Left lung (tissue), 10 donors: Measurements from ENCODE around the gene CDH2. TPM values are rescaled to one million over a fixed set of nuclear protein-coding genes. Genes with fewer than 3 reads are reported as not detected.

Source experiments
- ATAC-seq: fragments of 200-7000 bp; cut with Tn5 transposase; one replicate; pipeline ENCODE4 v1.9.1; 2020; ENCODE audit warnings: moderate library complexity
- DNase-seq, 4 donors: peaks; one replicate each; pipeline ENCODE4 v3.0.0-alpha.2; 2013 to 2020
- H3K27ac ChIP-seq, 2 donors: fragments of 200-600 bp; sonication (generic) in 1 of 2; one replicate each; pipeline versions ENCODE4 v1.5.0 to v1.8.0; 2020 to 2021
- H3K27me3 ChIP-seq, 2 donors: fragments of 200-600 bp; sonication (generic) in 1 of 2; one replicate each; pipeline versions ENCODE4 v1.5.0 to v1.8.0; 2020 to 2021
- H3K36me3 ChIP-seq, 2 donors: fragments of 200-600 bp; sonication (generic) in 1 of 2; one replicate each; pipeline versions ENCODE4 v1.5.0 to v1.8.0; 2020 to 2021
- H3K4me1 ChIP-seq, 2 donors: fragments of 200-600 bp; one replicate each; pipeline ENCODE4 v1.8.0; 2021
- H3K4me3 ChIP-seq, 2 donors: fragments of 200-600 bp; sonication (generic) in 1 of 2; one replicate each; pipeline versions ENCODE4 v1.5.0 to v1.8.0; 2020 to 2021; ENCODE audit warnings: mild to moderate bottlenecking in 1 of 2
- H3K9me3 ChIP-seq, 2 donors: fragments of 200-600 bp; sonication (generic) in 1 of 2; one replicate each; pipeline versions ENCODE4 v1.5.0 to v1.8.0; 2020 to 2021
- CTCF ChIP-seq, 2 donors: fragments of 200-600 bp; sonication (generic) in 1 of 2; IDR thresholded peaks; one replicate each; pipeline versions ENCODE4 v1.5.0 to v1.8.0; 2021; ENCODE audit warnings: antibody characterized with exemption in 2 of 2
- intact Hi-C, 2 donors: fragments of 100-400 bp; cut with DNase I; formaldehyde crosslinking; loops; one replicate each; pipeline versions ENCODE4 v1.11.2 to v1.14.2; 2022
- polyA plus RNA-seq, 6 donors: library from polyadenylated mRNA; unstranded; fragments of 120-200 nt; gene quantifications; one replicate each; pipeline ENCODE4 v1.2.1, GENCODE V29; 2013; ENCODE audit not compliant: insufficient read length in 6 of 6
- total RNA-seq, 2 donors: library from RNA; stranded (reverse); fragmentation: NEBNext Ultra II Directional; extraction: Animal tissue kit (Norgen Biotek cat#: 25700); gene quantifications; one replicate each; pipeline ENCODE4 v1.2.1, GENCODE V29; 2021
- donor health status: DM: no; HTN: yes; CAD: no.
- donor health status: DM: no; HTN: no; CAD: no.

CDH2 gene
- total and polyA plus RNA-seq, 8 donors, result 1.6 to 15.0 (median 7.0) TPM

GRCh38 chr18:28032177-28032576 lies 144.8 kb downstream of the CDH2 start:
- Histone ChIP-seq H3K27ac (no peak overlapping the region), H3K9me3 (no peaks in the 10 kb centered on the region), H3K4me1 (no peaks in the 10 kb centered on the region), H3K27me3 (no peaks in the 10 kb centered on the region), H3K4me3 (no peak overlapping the region), H3K36me3 (no peaks in the 10 kb centered on the region)
- DNase-seq (no peak), ATAC-seq (no peak)
- no peak for TF ChIP-seq CTCF (IDR thresholded peaks at IDR 0.05)
- intact Hi-C loops, result no loop called here

GRCh38 chr18:28030458-28030857 lies 146.5 kb downstream of the CDH2 start:
- Histone ChIP-seq H3K4me3 (no peak overlapping the region), H3K27me3 (no peaks in the 10 kb centered on the region), H3K27ac (no peak overlapping the region), H3K9me3 (no peaks in the 10 kb centered on the region), H3K36me3 (no peaks in the 10 kb centered on the region), H3K4me1 (no peaks in the 10 kb centered on the region)
- DNase-seq, result no peak
- TF ChIP-seq CTCF (IDR thresholded peaks at IDR 0.05), result no peak
- intact Hi-C loops, result no loop called here
- ATAC-seq, result no peak

DNA sequence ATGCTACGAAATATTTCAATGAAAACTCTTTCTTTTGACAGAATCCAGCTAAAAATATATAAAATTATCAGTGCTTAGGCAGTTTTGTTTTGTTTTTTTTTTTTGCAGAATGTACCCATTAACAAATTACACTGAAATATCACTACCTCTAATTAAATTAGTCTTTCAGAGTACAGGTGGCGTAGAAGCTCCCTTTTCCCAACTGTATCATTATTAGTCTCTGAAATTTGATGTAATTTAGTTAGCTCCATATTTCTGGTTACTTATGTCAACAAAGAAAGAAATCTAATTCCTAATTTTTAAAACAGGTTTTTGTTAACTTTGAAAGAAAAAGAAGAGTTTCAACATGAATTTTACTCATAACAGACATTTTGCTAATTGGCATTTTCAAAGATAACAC lies 149.2 kb downstream of the CDH2 start:
- H3K27ac ChIP-seq, result no peak overlapping the region
- DNase-seq, result no peak
- TF ChIP-seq CTCF (IDR thresholded peaks at IDR 0.05), result no peak

GRCh38 chr18:28019425-28020108 lies 157.4 kb downstream of the CDH2 start:
- intact Hi-C loops, result no loop called here
- Histone ChIP-seq H3K9me3 (no peaks in the 10 kb centered on the region), H3K27ac (no peak overlapping the region), H3K27me3 (no peaks in the 10 kb centered on the region), H3K4me3 (no peak overlapping the region), H3K4me1 (no peaks in the 10 kb centered on the region), H3K36me3 (no peaks in the 10 kb centered on the region)
- ATAC-seq (peak; percentile 51), DNase-seq (no peak)
- TF ChIP-seq CTCF (IDR thresholded peaks at IDR 0.05), result no peak

More for the DNA sequence above, 149.2 kb downstream of the CDH2 start:
- no peaks in the 10 kb centered on the region for H3K27me3 ChIP-seq
- H3K9me3 ChIP-seq, result no peaks in the 10 kb centered on the region
- H3K36me3 ChIP-seq, result no peaks in the 10 kb centered on the region
- ATAC-seq, result no peak
- no peaks in the 10 kb centered on the region for H3K4me1 ChIP-seq
- no peak overlapping the region for H3K4me3 ChIP-seq
- intact Hi-C loops, result no loop called here

DNA sequence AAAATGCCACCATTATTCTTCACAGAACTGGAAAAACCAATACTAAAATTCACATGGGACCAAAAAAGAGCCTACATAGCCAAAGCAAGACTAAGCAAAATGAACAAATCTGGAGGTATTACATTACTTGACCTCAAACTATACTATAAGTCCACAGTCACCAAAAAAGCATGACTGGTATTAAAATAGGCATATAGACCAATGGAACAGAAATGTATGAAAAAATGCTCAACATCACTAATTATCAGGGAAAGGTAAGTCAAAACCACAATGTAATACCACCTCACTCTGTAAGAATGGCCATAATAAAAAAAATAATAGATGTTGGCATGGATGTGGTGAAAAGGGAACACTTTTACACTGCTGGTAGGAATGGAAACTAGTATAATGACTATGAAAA lies 158.6 kb downstream of the CDH2 start:
- H3K27ac ChIP-seq, result no peak overlapping the region
- no peaks in the 10 kb centered on the region for H3K9me3 ChIP-seq
- no peaks in the 10 kb centered on the region for H3K27me3 ChIP-seq
- no peak overlapping the region for H3K4me3 ChIP-seq
- no peaks in the 10 kb centered on the region for H3K4me1 ChIP-seq
- DNase-seq (no peak), ATAC-seq (no peak)
- no peak for TF ChIP-seq CTCF (IDR thresholded peaks at IDR 0.05)
- intact Hi-C loops, result no loop called here
- H3K36me3 ChIP-seq, result no peaks in the 10 kb centered on the region
